GM19463 (cell line): Measurements from ENCODE around the gene LRFN3.
"Not testable (repeated sequence)": the region's sequence is repeated elsewhere in the genome, so short reads cannot be mapped to it uniquely, and the experiment has no call there.

ENCODE experiments used
- ATAC-seq: cut with Tn5 transposase; IDR thresholded peaks from one replicate; pipeline ENCODE4 v1.9.1; 2021; ENCODE audit warnings: mild to moderate bottlenecking, moderate library complexity; ENCODE audit not compliant: unreplicated experiment

Gene LRFN3

GRCh38 chr19:35937345-35938281, 1.4 kb downstream of the LRFN3 start:
- no peak for ATAC-seq

GRCh38 chr19:35938282-35939224, 2.4 kb downstream of the LRFN3 start:
- ATAC-seq, result no peak

GRCh38 chr19:35939307-35940077, 3.3 kb downstream of the LRFN3 start:
- ATAC-seq, result no peak

GRCh38 chr19:35940078-35940775, 4.1 kb downstream of the LRFN3 start:
- no peak for ATAC-seq

- no peak for ATAC-seq
These were observed 4.7 kb downstream of the LRFN3 start for GRCh38 chr19:35940839-35941238.

- ATAC-seq, result no peak
These were observed 6.1 kb downstream of the LRFN3 start for GRCh38 chr19:35942235-35942634.

GRCh38 chr19:35943321-35944301, 7.4 kb downstream of the LRFN3 start:
- ATAC-seq, result no peak

- no peak for ATAC-seq
These were observed 8.4 kb downstream of the LRFN3 start for GRCh38 chr19:35944556-35944955.

GRCh38 chr19:35945121-35945790, 9.1 kb downstream of the LRFN3 start:
- ATAC-seq, result no peak

- ATAC-seq, result no peak
These were observed 10.0 kb downstream of the LRFN3 start for GRCh38 chr19:35946203-35946602.

GRCh38 chr19:35949131-35949530, 13.0 kb downstream of the LRFN3 start:
- ATAC-seq, result no peak

- ATAC-seq, result no peak
These were observed 19.9 kb downstream of the LRFN3 start for GRCh38 chr19:35955881-35956634.

GRCh38 chr19:35957411-35957810, 21.2 kb downstream of the LRFN3 start:
- ATAC-seq, result not testable (repeated sequence)

- no peak for ATAC-seq
These were observed 22.5 kb downstream of the LRFN3 start for GRCh38 chr19:35958660-35959039.

GRCh38 chr19:35959040-35959967, 23.1 kb downstream of the LRFN3 start:
- no peak for ATAC-seq

GRCh38 chr19:35959968-35960320, 23.8 kb downstream of the LRFN3 start:
- no peak for ATAC-seq
